HG03103 (cell line): ENCODE measurements around the gene TMEM138.

ENCODE experiments used
- ATAC-seq: cut with Tn5 transposase; IDR thresholded peaks from one replicate; pipeline ENCODE4 v1.9.1; 2021; ENCODE audit warnings: low read depth; ENCODE audit not compliant: unreplicated experiment

The TMEM138 gene

GRCh38 chr11:61403658-61404057 is 41.5 kb downstream of the TMEM138 start:
- ATAC-seq = no peak

GRCh38 chr11:61404103-61404502 is 41.9 kb downstream of the TMEM138 start:
- ATAC-seq = no peak

- no peak for ATAC-seq
Observed at GRCh38 chr11:61404641-61405040, 42.5 kb downstream of the TMEM138 start.

- no peak for ATAC-seq
Observed at GRCh38 chr11:61406067-61406466, 43.9 kb downstream of the TMEM138 start.

GRCh38 chr11:61406991-61407728 is 45.0 kb downstream of the TMEM138 start:
- no peak for ATAC-seq

- no peak for ATAC-seq
Observed at GRCh38 chr11:61411589-61411988, 49.4 kb downstream of the TMEM138 start.

GRCh38 chr11:61413496-61413895 is 51.3 kb downstream of the TMEM138 start:
- ATAC-seq = no peak

GRCh38 chr11:61414547-61414946 is 52.4 kb downstream of the TMEM138 start:
- ATAC-seq = no peak

- ATAC-seq = no peak
Observed at GRCh38 chr11:61415381-61415780, 53.2 kb downstream of the TMEM138 start.

GRCh38 chr11:61416941-61417340 is 54.8 kb downstream of the TMEM138 start:
- no peak for ATAC-seq

GRCh38 chr11:61417670-61418069 is 55.5 kb downstream of the TMEM138 start:
- no peak for ATAC-seq

- ATAC-seq = no peak
Observed at GRCh38 chr11:61418136-61418535, 56.0 kb downstream of the TMEM138 start.
